Right lobe of liver (tissue), 4 donors: ENCODE measurements around the gene OR9Q1.

ENCODE experiments used
- POLR2A ChIP-seq: fragments of 450-650 bp; IDR thresholded peaks from one replicate; pipeline ENCODE4 v1.6.1; 2017; ENCODE audit warnings: antibody characterized with exemption, mild to moderate bottlenecking
- TF ChIP-seq, protein P1 (sequence below), 4 donors: fragments of 200-600 bp in 3 of 4; fragments of 450-650 bp in 1 of 4; IDR thresholded peaks; one replicate each; pipeline versions ENCODE4 v1.5.1 to v1.8.0; 2016 to 2022; ENCODE audit warnings: antibody characterized with exemption in 4 of 4, mild to moderate bottlenecking in 2 of 4
- donor health status: DM: no; HTN: no; CAD: no.
- donor health status: DM: no; HTN: no; CAD: no.
- donor health status: DM: no; HTN: yes; CAD: no.

DNA sequence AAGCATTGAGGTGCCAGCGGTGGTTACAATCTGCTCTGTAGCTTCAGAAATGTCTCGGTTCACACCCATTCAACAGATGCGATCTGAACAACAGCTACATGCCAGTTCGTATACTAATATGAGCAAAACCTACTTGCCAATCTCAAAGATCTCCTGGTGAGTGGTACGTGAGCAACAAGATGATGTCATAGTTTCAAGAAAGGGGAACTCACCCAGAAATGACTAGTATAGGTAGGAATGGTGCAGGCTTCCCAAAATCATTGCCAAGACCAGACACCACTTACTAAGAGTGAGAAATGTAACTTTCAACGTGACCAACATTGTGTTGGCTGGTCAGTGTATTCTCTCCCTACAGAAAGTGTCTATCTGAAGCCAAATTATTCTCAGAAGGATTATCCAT is 38.1 kb downstream of the OR9Q1 start:
- TF ChIP-seq, protein P1, sequence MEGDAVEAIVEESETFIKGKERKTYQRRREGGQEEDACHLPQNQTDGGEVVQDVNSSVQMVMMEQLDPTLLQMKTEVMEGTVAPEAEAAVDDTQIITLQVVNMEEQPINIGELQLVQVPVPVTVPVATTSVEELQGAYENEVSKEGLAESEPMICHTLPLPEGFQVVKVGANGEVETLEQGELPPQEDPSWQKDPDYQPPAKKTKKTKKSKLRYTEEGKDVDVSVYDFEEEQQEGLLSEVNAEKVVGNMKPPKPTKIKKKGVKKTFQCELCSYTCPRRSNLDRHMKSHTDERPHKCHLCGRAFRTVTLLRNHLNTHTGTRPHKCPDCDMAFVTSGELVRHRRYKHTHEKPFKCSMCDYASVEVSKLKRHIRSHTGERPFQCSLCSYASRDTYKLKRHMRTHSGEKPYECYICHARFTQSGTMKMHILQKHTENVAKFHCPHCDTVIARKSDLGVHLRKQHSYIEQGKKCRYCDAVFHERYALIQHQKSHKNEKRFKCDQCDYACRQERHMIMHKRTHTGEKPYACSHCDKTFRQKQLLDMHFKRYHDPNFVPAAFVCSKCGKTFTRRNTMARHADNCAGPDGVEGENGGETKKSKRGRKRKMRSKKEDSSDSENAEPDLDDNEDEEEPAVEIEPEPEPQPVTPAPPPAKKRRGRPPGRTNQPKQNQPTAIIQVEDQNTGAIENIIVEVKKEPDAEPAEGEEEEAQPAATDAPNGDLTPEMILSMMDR (IDR thresholded peaks at IDR 0.05), result no peak
- TF ChIP-seq POLR2A, result no peak
